Stimulated activated memory B cell treated with anti-CD40 and anti-IgM and Interleukin-4, amounts not matched to agents 10 μg/mL and 1 μg/mL and 100 μg/mL, for 72 hours (primary cell): Measurements from ENCODE around the gene NDUFA8.

Experiments used
- ATAC-seq: fragments of 150-1000 bp; cut with Tn5 transposase; 2 replicates; pipeline ENCODE4 v1.10.0; 2021
- H3K27ac Mint-ChIP-seq: one replicate; pipeline ENCODE4 v1.8.0; 2022; ENCODE audit warnings: mild to moderate bottlenecking, mixed read lengths
- H3K27me3 Mint-ChIP-seq: one replicate; pipeline ENCODE4 v1.8.0; 2022; ENCODE audit warnings: mixed read lengths
- H3K36me3 Mint-ChIP-seq: one replicate; pipeline ENCODE4 v1.8.0; 2022; ENCODE audit warnings: mixed read lengths
- H3K4me1 Mint-ChIP-seq: one replicate; pipeline ENCODE4 v1.8.0; 2022; ENCODE audit warnings: mixed read lengths
- H3K4me3 Mint-ChIP-seq: one replicate; pipeline ENCODE4 v1.8.0; 2022; ENCODE audit warnings: mild to moderate bottlenecking, moderate library complexity, mixed read lengths
- H3K9me3 Mint-ChIP-seq: one replicate; pipeline ENCODE4 v1.8.0; 2022; ENCODE audit warnings: mixed read lengths

Gene NDUFA8

GRCh38 chr9:122159026-122159924 lies at the start of gene NDUFA8, which contains the start of gene MORN5:
TSS of gene NDUFA8 (minus strand) at chr9:122159779. CDS start at chr9:122159677, 102 bp downstream.
TSS of gene MORN5 (plus strand) at chr9:122159908. CDS start at chr9:122159973, 65 bp downstream.
- Mint-ChIP-seq H3K4me1 (peaks cover 33% of the 10 kb centered on the region), H3K4me3 (peak within 1 kb of the TSS; percentile 94), H3K27me3 (peaks cover 30% of the 10 kb centered on the region), H3K9me3 (peaks cover 5% of the 10 kb centered on the region), H3K27ac (peak within 1 kb of the TSS; percentile 92), H3K36me3 (no peaks in the 10 kb centered on the region)
- peak; percentile 98 for ATAC-seq

GRCh38 chr9:122207096-122207495 lies 47.5 kb upstream of the NDUFA8 start:
- Mint-ChIP-seq H3K36me3 (no peaks in the 10 kb centered on the region), H3K27me3 (peaks cover 28% of the 10 kb centered on the region), H3K27ac (no peak overlapping the region), H3K9me3 (no peaks in the 10 kb centered on the region), H3K4me1 (no peaks in the 10 kb centered on the region), H3K4me3 (no peak overlapping the region)
- ATAC-seq: no peak

GRCh38 chr9:122206118-122207046 lies 46.8 kb upstream of the NDUFA8 start:
- no peaks in the 10 kb centered on the region for H3K4me1 Mint-ChIP-seq
- H3K36me3 Mint-ChIP-seq: no peaks in the 10 kb centered on the region
- no peaks in the 10 kb centered on the region for H3K9me3 Mint-ChIP-seq
- H3K27me3 Mint-ChIP-seq: peaks cover 28% of the 10 kb centered on the region
- H3K27ac Mint-ChIP-seq: no peak overlapping the region
- no peak overlapping the region for H3K4me3 Mint-ChIP-seq
- no peak for ATAC-seq

GRCh38 chr9:122205176-122205575 lies 45.6 kb upstream of the NDUFA8 start:
- no peak for ATAC-seq
- Mint-ChIP-seq H3K9me3 (no peaks in the 10 kb centered on the region), H3K27ac (no peak overlapping the region), H3K4me1 (no peaks in the 10 kb centered on the region), H3K4me3 (no peak overlapping the region), H3K27me3 (peaks cover 21% of the 10 kb centered on the region), H3K36me3 (no peaks in the 10 kb centered on the region)

- Mint-ChIP-seq H3K9me3 (no peaks in the 10 kb centered on the region), H3K4me3 (no peak overlapping the region), H3K27ac (no peak overlapping the region), H3K27me3 (peaks cover 15% of the 10 kb centered on the region), H3K36me3 (no peaks in the 10 kb centered on the region), H3K4me1 (no peaks in the 10 kb centered on the region)
- ATAC-seq: no peak
These were observed 44.9 kb upstream of the NDUFA8 start for GRCh38 chr9:122204491-122204890.

GRCh38 chr9:122204055-122204454 lies 44.5 kb upstream of the NDUFA8 start:
- Mint-ChIP-seq H3K4me1 (no peaks in the 10 kb centered on the region), H3K27me3 (peaks cover 15% of the 10 kb centered on the region), H3K4me3 (no peak overlapping the region), H3K36me3 (no peaks in the 10 kb centered on the region), H3K9me3 (no peaks in the 10 kb centered on the region), H3K27ac (no peak overlapping the region)
- ATAC-seq: no peak

GRCh38 chr9:122202111-122202510 lies 42.5 kb upstream of the NDUFA8 start:
- H3K27ac Mint-ChIP-seq: no peak overlapping the region
- H3K4me3 Mint-ChIP-seq: no peak overlapping the region
- no peaks in the 10 kb centered on the region for H3K4me1 Mint-ChIP-seq
- peaks cover 6% of the 10 kb centered on the region for H3K27me3 Mint-ChIP-seq
- ATAC-seq: no peak
- no peaks in the 10 kb centered on the region for H3K9me3 Mint-ChIP-seq
- H3K36me3 Mint-ChIP-seq: no peaks in the 10 kb centered on the region

GRCh38 chr9:122201641-122202040 lies 42.1 kb upstream of the NDUFA8 start:
- no peak overlapping the region for H3K27ac Mint-ChIP-seq
- H3K9me3 Mint-ChIP-seq: no peaks in the 10 kb centered on the region
- H3K4me1 Mint-ChIP-seq: no peaks in the 10 kb centered on the region
- H3K27me3 Mint-ChIP-seq: peaks cover 6% of the 10 kb centered on the region
- ATAC-seq: no peak
- H3K36me3 Mint-ChIP-seq: no peaks in the 10 kb centered on the region
- no peak overlapping the region for H3K4me3 Mint-ChIP-seq

GRCh38 chr9:122200960-122201595 lies 41.5 kb upstream of the NDUFA8 start:
- Mint-ChIP-seq H3K27me3 (peaks cover 10% of the 10 kb centered on the region), H3K36me3 (no peaks in the 10 kb centered on the region), H3K4me1 (no peaks in the 10 kb centered on the region), H3K4me3 (no peak overlapping the region), H3K9me3 (no peaks in the 10 kb centered on the region), H3K27ac (no peak overlapping the region)
- ATAC-seq: no peak

GRCh38 chr9:122197882-122198281 lies 38.3 kb upstream of the NDUFA8 start:
- Mint-ChIP-seq H3K36me3 (no peaks in the 10 kb centered on the region), H3K4me3 (no peak overlapping the region), H3K27me3 (peaks cover 10% of the 10 kb centered on the region), H3K4me1 (no peaks in the 10 kb centered on the region), H3K27ac (no peak overlapping the region), H3K9me3 (no peaks in the 10 kb centered on the region)
- no peak for ATAC-seq

- no peaks in the 10 kb centered on the region for H3K4me1 Mint-ChIP-seq
- H3K27me3 Mint-ChIP-seq: peaks cover 10% of the 10 kb centered on the region
- no peak overlapping the region for H3K27ac Mint-ChIP-seq
- no peak overlapping the region for H3K4me3 Mint-ChIP-seq
- H3K9me3 Mint-ChIP-seq: no peaks in the 10 kb centered on the region
- H3K36me3 Mint-ChIP-seq: no peaks in the 10 kb centered on the region
- ATAC-seq: no peak
These were observed 37.8 kb upstream of the NDUFA8 start for GRCh38 chr9:122197426-122197825.

GRCh38 chr9:122195875-122196274 lies 36.3 kb upstream of the NDUFA8 start:
- Mint-ChIP-seq H3K4me1 (no peaks in the 10 kb centered on the region), H3K27ac (no peak overlapping the region), H3K4me3 (no peak overlapping the region), H3K36me3 (no peaks in the 10 kb centered on the region), H3K9me3 (no peaks in the 10 kb centered on the region), H3K27me3 (peaks cover 10% of the 10 kb centered on the region)
- ATAC-seq: no peak

- Mint-ChIP-seq H3K4me3 (no peak overlapping the region), H3K27ac (no peak overlapping the region), H3K36me3 (no peaks in the 10 kb centered on the region), H3K9me3 (no peaks in the 10 kb centered on the region), H3K4me1 (no peaks in the 10 kb centered on the region), H3K27me3 (peaks cover 10% of the 10 kb centered on the region)
- ATAC-seq: no peak
These were observed 34.1 kb upstream of the NDUFA8 start for GRCh38 chr9:122193651-122194050.

GRCh38 chr9:122192914-122193525 lies 33.4 kb upstream of the NDUFA8 start:
- H3K36me3 Mint-ChIP-seq: no peaks in the 10 kb centered on the region
- no peaks in the 10 kb centered on the region for H3K4me1 Mint-ChIP-seq
- no peak overlapping the region for H3K4me3 Mint-ChIP-seq
- ATAC-seq: no peak
- peaks cover 10% of the 10 kb centered on the region for H3K27me3 Mint-ChIP-seq
- no peaks in the 10 kb centered on the region for H3K9me3 Mint-ChIP-seq
- H3K27ac Mint-ChIP-seq: no peak overlapping the region
